CD14-positive monocyte (primary cell): ENCODE data around the gene ESRRB. TPM values are rescaled to one million over a fixed set of nuclear protein-coding genes. Genes with fewer than 3 reads are reported as not detected.

Experiments used
- DNase-seq, 3 donors: peaks; one replicate each; pipeline ENCODE4 v3.0.0-alpha.2; 2011 to 2022
- H2AFZ ChIP-seq: 2 replicates; pipeline ENCODE4 v1.6.0; 2012; ENCODE audit warnings: mild to moderate bottlenecking, low read depth, low read length, inconsistent platforms; ENCODE audit not compliant: insufficient read depth, poor library complexity, severe bottlenecking
- H3K27ac ChIP-seq, 2 donors: 1 replicate in 1 of 2; 2 replicates in 1 of 2; pipeline ENCODE4 v1.5.1; 2012 to 2013; ENCODE audit warnings: low read length in 2 of 2, control low read depth in 1 of 2, inconsistent platforms in 1 of 2, low read depth in 1 of 2, mild to moderate bottlenecking in 1 of 2
- H3K27me3 ChIP-seq, 2 donors: one replicate each; pipeline versions ENCODE4 v1.6.0 to v1.6.1; 2011 to 2013; ENCODE audit warnings: low read length in 2 of 2; ENCODE audit not compliant: control insufficient read depth in 2 of 2, insufficient read depth in 2 of 2
- H3K36me3 ChIP-seq, 2 donors: replicated peaks in 1 of 2; 1 replicate in 1 of 2; 2 replicates in 1 of 2; pipeline versions ENCODE4 v1.5.1 to v1.6.1; 2012 to 2013; ENCODE audit warnings: low read length in 2 of 2, control low read depth in 1 of 2, inconsistent platforms in 1 of 2, mild to moderate bottlenecking in 1 of 2; ENCODE audit not compliant: insufficient read depth in 2 of 2, control insufficient read depth in 1 of 2
- H3K4me1 ChIP-seq, 2 donors: 1 replicate in 1 of 2; 2 replicates in 1 of 2; pipeline versions ENCODE4 v1.5.1 to v1.6.1; 2012 to 2013; ENCODE audit warnings: low read length in 2 of 2, control low read depth in 1 of 2, inconsistent platforms in 1 of 2, mild to moderate bottlenecking in 1 of 2, moderate library complexity in 1 of 2; ENCODE audit not compliant: insufficient read depth in 2 of 2, control insufficient read depth in 1 of 2
- H3K4me2 ChIP-seq: replicated peaks from 2 replicates; pipeline ENCODE3; 2012; ENCODE audit warnings: low read length, moderate library complexity, mild to moderate bottlenecking; ENCODE audit not compliant: poor library complexity, severe bottlenecking; ENCODE audit errors: extremely low read depth
- H3K4me3 ChIP-seq, 3 experiments: fragments of 200-600 bp in 1 of 3; sonication (generic) in 1 of 3; replicated peaks in 1 of 3; 1 replicate in 2 of 3; 2 replicates in 1 of 3; pipeline ENCODE4 v1.5.1; 2011 to 2013; ENCODE audit warnings: low read length in 3 of 3, mild to moderate bottlenecking in 3 of 3, control low read depth in 2 of 3, low read depth in 2 of 3, inconsistent platforms in 1 of 3, moderate library complexity in 1 of 3
- H3K79me2 ChIP-seq: 2 replicates; pipeline ENCODE4 v1.6.0; 2012; ENCODE audit warnings: mild to moderate bottlenecking, control low read depth, inconsistent platforms, low read length, moderate library complexity; ENCODE audit not compliant: insufficient read depth
- H3K9ac ChIP-seq: 2 replicates; pipeline ENCODE4 v1.6.0; 2017; ENCODE audit warnings: low read length, mild to moderate bottlenecking; ENCODE audit not compliant: insufficient read depth, poor library complexity, severe bottlenecking
- H3K9me3 ChIP-seq, 2 donors: replicated peaks in 1 of 2; 1 replicate in 1 of 2; 2 replicates in 1 of 2; pipeline versions ENCODE4 v1.5.1 to v1.6.1; 2012 to 2013; ENCODE audit warnings: low read length in 2 of 2, control low read depth in 1 of 2; ENCODE audit not compliant: control insufficient read depth in 1 of 2, insufficient read depth in 1 of 2
- H4K20me1 ChIP-seq: 2 replicates; pipeline ENCODE4 v1.6.0; 2012; ENCODE audit warnings: mild to moderate bottlenecking, low read length, control low read depth, moderate library complexity; ENCODE audit not compliant: insufficient read depth
- H3K27ac Mint-ChIP-seq, 7 donors: one replicate each; pipeline ENCODE4 v1.8.0; 2020; ENCODE audit warnings: mild to moderate bottlenecking in 7 of 7, mixed read lengths in 7 of 7, moderate library complexity in 6 of 7, inconsistent platforms in 2 of 7
- H3K27me3 Mint-ChIP-seq, 3 donors: one replicate each; pipeline ENCODE4 v1.8.0; 2021 to 2022; ENCODE audit warnings: low read depth in 3 of 3, mild to moderate bottlenecking in 3 of 3, mixed read lengths in 3 of 3, moderate library complexity in 3 of 3, inconsistent platforms in 1 of 3
- H3K36me3 Mint-ChIP-seq, 2 donors: one replicate each; pipeline ENCODE4 v1.8.0; 2020; ENCODE audit warnings: mixed read lengths in 2 of 2, inconsistent platforms in 1 of 2, mild to moderate bottlenecking in 1 of 2
- H3K4me1 Mint-ChIP-seq: one replicate; pipeline ENCODE4 v1.8.0; 2020; ENCODE audit warnings: mild to moderate bottlenecking, mixed read lengths
- H3K4me3 Mint-ChIP-seq, 2 donors: one replicate each; pipeline ENCODE4 v1.8.0; 2020; ENCODE audit warnings: mild to moderate bottlenecking in 2 of 2, mixed read lengths in 2 of 2, moderate library complexity in 1 of 2
- H3K9me3 Mint-ChIP-seq, 7 donors: one replicate each; pipeline ENCODE4 v1.8.0; 2020 to 2022; ENCODE audit warnings: mixed read lengths in 7 of 7, mild to moderate bottlenecking in 6 of 7, moderate library complexity in 6 of 7, inconsistent platforms in 2 of 7
- CTCF ChIP-seq: fragments of 200-600 bp; IDR thresholded peaks from one replicate; pipeline ENCODE4 v1.8.0; 2022; ENCODE audit warnings: antibody characterized with exemption, mild to moderate bottlenecking
- WGBS: methylation state at CpG from one replicate; pipeline ENCODE4 v1.1.5; 2013; ENCODE audit warnings: missing lambda C conversion rate; ENCODE audit not compliant: insufficient coverage; 5-methylcytosine and 5-hydroxymethylcytosine counted together
- intact Hi-C, 2 donors: fragments of 100-400 bp; cut with micrococcal nuclease; formaldehyde crosslinking; loops; one replicate each; pipeline versions ENCODE4 v1.15.0 to v1.15.1; 2023
- polyA plus RNA-seq, 3 donors: library from polyadenylated mRNA; depleted of rRNA in 1 of 3; unstranded in 2 of 3; stranded (reverse) in 1 of 3; fragments of 300-500 nt in 2 of 3; fragments of >200 nt in 1 of 3; fragmentation: Illumina TruSeq in 2 of 3; gene quantifications; 1 replicate in 2 of 3; 2 replicates in 1 of 3; pipeline ENCODE4 v1.2.3, GENCODE V29; 2012 to 2021

ESRRB gene
- polyA plus RNA-seq, 3 donors = 0.03 TPM; not detected in 2

DNA sequence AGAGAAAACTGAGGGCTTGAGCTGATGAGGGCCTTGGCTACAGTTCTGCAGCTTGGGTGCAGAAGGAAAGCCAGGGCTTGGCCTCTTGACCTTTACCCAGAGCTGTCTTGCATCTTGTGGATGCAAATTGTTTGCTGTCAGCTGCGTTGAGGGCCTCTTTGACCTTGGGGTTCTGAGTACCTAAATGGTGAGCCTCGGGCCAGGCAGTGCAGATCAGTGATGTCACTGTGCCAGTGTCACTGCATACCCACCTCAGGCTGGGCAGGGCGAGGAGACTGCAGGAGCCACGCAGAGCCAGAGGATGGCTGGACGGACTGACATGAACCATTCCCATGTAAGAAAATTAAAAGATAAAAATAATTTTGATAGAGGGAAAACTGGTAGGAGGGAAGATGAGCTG, 18.6 kb downstream of the ESRRB start:
- Histone ChIP-seq H3K79me2 (no peaks in the 10 kb centered on the region), H3K4me3 (no peak overlapping the region), H3K4me1 (no peaks in the 10 kb centered on the region), H3K9ac (no peak overlapping the region), H3K4me2 (no peak overlapping the region), H3K9me3 (no peaks in the 10 kb centered on the region), H3K27me3 (no peaks in the 10 kb centered on the region), H2AFZ (no peak overlapping the region), H3K27ac (no peak overlapping the region), H3K36me3 (no peaks in the 10 kb centered on the region), H4K20me1 (no peaks in the 10 kb centered on the region)
- Mint-ChIP-seq H3K27ac (no peak overlapping the region), H3K27me3 (peaks cover 9 to 27% (median 10%) of the 10 kb centered on the region in 3 donors), H3K36me3 (no peaks in the 10 kb centered on the region), H3K4me1 (no peaks in the 10 kb centered on the region), H3K9me3 (peaks cover 0 to 2% (median 0%) of the 10 kb centered on the region in 7 donors), H3K4me3 (no peak overlapping the region)
- WGBS = 95% methylated on average over 4 of the region's 5 CpGs
- intact Hi-C loops = no loop called here
- TF ChIP-seq CTCF = no peak
- no peak for DNase-seq

- no peak overlapping the region for H3K9ac ChIP-seq
- H3K9me3 Mint-ChIP-seq = peaks cover 0 to 2% (median 0%) of the 10 kb centered on the region in 7 donors
- TF ChIP-seq CTCF = no peak
- no peak overlapping the region for H3K4me2 ChIP-seq
- H3K9me3 ChIP-seq = no peaks in the 10 kb centered on the region
- no peaks in the 10 kb centered on the region for H3K4me1 Mint-ChIP-seq
- H3K4me1 ChIP-seq = no peaks in the 10 kb centered on the region
- H3K27me3 ChIP-seq = no peaks in the 10 kb centered on the region
- no peaks in the 10 kb centered on the region for H4K20me1 ChIP-seq
- H3K4me3 ChIP-seq = no peak overlapping the region
- H3K79me2 ChIP-seq = no peaks in the 10 kb centered on the region
- H3K36me3 Mint-ChIP-seq = no peaks in the 10 kb centered on the region
- H3K27ac Mint-ChIP-seq = no peak overlapping the region
- H3K4me3 Mint-ChIP-seq = no peak overlapping the region
- no peaks in the 10 kb centered on the region for H3K36me3 ChIP-seq
- intact Hi-C loops = no loop called here
- no peak for DNase-seq
- H2AFZ ChIP-seq = no peak overlapping the region
- H3K27ac ChIP-seq = no peak overlapping the region
- peaks cover 5 to 26% (median 7%) of the 10 kb centered on the region in 3 donors for H3K27me3 Mint-ChIP-seq
- WGBS = 85% methylated on average over 8 of the region's 8 CpGs
Observed at GRCh38 chr14:76395161-76395560, 19.2 kb downstream of the ESRRB start.
